ENCODE results near the gene RASSF3.
A peak's percentile ranks its signal among the peaks of the same experiment; 100 is the strongest.
"Not testable (repeated sequence)": the region's sequence is repeated elsewhere in the genome, so short reads cannot be mapped to it uniquely, and the experiment has no call there.

Gene RASSF3

DNA sequence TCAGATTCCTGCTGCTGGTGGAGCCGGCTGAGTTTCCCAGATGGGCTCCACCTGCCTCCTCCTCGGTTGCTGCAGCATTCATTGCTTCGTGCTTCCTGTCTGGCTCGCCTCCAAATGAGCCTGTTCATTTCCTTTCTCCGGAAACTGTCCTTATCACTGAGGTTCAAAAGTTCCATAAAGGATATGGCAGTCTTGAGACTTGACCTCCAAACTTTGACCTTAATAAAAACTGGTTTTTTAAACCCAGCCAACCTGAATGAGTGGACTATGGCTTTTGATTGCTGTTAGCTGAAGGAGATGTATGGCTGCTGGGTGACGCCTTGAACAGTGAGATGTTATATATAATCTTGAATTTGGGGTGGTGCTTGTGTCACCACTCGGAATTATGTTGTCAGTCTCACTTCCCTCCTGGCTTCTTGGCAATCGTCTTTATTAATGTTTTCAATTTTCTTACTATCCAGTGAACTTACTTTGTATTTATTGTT lies 62.7 kb downstream of the RASSF3 start:
- no peak for DNase-seq

DNA sequence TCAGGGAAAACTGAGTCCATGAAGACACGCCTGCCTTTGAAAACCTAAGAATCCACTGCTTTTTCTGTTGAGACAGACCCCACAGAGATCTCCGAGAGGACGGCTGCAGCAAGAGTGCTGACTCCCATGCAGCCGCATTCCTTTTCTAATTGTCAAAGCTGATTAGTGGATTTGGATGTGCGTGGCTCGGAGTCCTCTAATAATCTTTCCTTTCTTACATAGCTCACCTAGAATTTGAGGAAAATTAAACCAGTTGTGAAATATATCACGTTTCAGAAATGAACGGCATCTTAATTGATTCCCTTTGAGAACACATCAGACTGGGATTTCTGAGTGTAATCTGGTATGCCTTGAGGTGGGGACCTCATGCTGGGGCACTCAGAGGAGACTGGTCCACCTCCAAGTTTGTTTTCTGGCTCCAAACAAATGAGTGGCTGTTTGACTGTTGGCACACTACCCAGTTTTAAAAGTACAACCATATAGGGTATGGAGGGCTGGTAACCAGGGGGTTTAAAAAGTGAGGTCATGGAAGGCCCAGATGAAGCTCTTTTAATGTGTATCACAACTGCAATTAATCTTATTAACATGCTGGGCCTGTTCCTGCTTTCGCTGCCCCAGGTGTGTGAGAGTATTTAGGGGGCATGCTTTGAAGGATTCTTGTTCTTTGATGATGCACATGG lies 63.3 kb downstream of the RASSF3 start:
- DNase-seq, result no peak

DNA sequence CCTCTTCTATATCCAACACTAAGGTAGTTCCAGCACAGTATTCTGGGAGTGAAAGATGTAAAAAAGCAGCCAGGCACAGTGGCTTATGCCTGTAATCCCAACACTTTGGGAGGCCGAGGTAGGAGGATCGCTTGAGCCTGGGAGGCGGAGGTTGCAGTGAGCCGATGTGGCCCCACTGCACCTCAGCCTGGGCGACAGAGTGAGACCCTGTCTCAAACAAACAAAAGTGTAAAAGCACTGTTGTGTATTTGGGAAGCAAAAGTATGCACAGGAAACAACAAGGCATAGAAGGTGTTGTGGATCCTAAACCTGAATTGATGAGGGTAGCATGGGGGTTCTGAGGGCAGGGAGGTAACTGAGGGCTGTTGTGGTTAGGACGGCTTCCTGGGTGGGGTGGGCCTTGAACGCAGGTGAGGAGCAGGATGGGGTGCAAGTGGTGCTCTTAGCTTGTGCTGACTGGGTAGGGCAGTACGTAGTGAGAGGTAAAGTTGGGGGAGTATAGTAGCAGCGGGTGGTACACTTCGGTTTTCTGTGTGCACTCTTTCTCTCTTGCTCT lies 64.2 kb downstream of the RASSF3 start:
- DNase-seq, result no peak

DNA sequence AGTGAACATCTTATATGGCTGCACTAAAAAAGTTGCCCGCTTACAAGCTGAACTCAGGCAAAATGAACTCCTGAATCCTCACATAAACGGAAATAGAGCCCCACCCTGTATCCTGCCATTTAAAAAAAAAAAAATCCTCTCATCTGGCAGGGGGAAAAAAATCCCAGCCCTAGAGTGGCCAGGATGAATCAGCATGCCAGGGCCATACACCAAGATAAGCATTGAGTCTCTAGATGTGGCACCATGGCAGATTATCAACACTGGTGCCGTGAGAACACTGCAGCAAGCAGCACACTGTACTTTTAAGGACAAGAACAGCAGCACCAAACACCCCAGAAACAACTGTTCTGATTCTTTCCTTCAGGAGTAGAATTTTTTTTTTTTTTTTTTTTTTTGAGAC lies 65.5 kb downstream of the RASSF3 start:
- DNase-seq, result no peak

DNA sequence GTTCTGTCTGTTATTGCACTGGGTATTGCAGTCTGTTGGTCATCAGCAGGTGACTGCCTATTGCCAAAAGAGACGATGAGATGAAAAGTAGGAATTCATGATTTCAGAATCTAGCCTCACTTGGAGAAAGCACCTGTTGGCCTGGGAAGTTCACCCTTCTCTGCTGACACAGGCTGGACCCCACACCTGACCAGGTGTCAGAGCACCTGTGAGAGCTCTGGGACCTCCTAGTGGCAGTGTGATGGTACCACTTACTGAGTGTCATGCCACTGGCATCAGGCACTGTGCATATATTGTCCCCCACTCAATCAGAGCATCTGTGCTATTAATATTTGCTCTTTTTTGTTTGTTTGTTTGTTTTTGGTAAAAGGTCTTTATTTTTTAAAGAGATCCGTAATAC lies 68.0 kb downstream of the RASSF3 start:
- no peak for DNase-seq

DNA sequence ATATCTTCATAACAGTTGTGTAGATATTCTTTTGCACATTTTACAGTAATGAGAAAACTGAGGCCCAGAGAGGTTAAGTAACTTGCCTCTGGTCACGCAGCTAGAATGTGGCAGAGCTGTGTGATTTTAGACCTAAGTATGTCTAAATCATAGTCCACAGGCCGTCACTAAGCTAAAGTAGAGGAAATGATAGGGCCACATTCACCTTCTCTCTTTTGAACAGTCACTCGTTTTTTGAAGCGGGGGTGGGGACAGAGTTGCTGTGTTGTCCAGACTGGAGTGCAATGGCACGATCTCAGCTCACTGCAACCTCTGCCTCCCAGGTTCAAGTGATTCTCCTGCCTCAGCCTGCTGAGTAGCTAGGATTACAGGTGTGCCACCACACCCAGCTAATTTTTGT lies 68.5 kb downstream of the RASSF3 start:
- no peak for DNase-seq

DNA sequence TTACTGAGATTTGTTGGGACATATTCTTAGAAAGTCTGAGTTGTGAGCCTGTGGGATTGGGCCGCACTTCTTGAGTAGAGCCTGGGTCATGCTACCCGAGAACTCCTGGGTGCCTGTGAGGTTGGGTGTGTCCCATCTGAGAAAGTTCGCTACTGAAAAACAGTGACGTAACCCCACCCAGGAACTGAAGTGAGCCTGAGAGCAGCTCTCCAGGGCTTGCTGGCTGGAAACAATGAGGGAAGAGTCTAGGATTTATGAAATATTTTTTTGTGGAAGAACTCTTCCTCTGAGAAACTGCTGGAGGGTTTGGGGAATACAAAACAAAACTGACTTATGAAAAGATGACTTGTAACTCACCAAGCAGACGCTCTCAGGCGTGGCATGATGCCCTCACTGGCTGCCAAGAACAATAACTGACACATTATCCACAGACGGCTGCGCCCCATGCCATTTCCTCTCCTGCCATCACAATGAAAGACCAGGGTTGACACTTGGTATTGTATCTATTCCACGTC lies 69.2 kb downstream of the RASSF3 start:
- DNase-seq, result no peak

DNA sequence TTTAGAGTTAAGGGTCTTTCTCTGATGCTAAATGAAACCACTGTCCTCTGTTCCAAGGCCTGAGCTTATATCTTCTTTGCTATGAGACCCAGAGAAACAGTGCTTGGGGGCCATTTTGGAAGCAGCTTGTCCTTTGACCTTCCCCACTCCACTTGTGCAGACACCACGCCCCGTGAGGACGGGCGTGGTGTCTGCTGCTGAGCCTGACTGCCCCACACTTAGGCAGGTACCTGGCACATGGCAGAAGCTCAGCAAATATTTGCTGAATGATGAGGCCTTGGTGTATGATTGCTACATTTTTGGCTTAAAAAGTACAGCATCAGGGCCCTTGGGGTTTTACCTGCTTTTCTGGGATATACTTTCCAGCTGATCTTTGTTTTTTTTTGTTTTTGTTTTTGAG lies 69.9 kb downstream of the RASSF3 start:
- no peak for DNase-seq

DNA sequence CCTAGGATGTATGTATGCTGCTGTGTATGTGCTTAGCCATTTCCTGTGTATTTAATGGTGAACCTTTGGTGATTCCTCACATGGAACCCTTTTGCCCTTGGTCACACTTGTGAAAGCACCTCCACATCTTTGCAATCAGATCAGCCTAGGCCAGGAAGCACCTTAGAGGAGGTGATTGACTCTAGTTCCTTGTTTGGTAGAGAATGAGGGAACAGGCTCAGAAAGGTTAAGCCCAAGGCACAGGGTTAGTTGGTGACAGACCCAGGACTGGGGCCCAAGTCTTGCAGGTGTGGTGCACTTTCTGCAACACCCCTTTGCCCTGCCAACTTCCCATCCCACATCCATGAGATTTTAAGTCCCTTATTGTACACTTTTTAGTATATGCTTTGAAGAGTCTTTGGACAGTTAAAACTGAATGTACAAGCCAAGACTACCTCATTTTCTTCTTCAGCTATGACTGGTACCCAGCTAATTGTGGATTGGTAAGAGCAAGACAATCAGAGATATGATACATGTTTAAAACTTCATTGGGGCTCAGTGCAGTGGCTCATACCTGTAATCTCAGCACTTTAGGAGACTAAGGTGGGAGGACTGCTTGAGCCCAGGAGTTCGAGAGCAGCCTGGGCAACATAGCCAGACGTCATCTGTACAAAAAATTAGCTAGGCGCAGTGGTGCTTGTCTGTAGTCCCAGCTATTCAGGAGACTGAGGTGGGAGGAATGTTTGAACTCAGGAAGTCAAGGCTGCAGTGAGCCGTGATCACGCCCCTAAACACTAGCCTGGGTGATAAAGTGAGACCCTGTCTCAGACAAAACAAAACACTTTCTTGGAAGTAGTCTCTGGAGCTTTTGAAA lies 71.1 kb downstream of the RASSF3 start:
- DNase-seq, result no peak

DNA sequence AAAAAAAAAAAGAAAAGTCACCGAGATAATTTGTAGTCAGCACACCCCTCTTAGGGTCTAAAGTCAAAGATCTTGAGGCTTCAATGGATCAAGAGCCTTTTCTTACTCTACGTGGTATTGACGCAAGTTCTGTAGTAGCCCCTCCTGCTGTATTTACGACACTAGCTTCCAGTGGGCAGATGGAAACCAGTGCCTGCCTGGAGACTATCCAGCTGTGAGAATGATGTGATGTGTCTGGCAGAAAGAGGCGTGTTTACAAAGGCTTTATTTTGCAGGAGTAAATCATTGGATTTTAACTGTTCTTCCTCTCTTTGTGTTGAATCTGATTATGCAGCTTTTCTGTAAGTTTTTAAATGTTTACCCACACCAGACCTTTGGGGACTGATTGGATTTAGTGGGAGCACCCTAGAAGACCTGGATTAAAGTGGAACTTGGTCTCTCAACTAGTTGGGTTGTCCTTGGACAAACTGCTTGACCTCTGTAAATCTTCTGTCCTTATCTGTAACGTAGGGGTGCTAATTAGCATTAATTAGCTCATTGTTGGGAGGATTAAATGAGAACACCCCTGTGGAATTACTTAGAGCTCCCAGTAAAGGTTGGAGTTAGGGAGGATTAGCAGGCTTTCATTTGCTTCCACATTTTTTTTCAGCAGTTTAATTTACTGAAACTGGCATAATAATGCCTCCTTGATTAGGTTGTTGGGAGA lies 72.4 kb downstream of the RASSF3 start:
- no peak for DNase-seq

DNA sequence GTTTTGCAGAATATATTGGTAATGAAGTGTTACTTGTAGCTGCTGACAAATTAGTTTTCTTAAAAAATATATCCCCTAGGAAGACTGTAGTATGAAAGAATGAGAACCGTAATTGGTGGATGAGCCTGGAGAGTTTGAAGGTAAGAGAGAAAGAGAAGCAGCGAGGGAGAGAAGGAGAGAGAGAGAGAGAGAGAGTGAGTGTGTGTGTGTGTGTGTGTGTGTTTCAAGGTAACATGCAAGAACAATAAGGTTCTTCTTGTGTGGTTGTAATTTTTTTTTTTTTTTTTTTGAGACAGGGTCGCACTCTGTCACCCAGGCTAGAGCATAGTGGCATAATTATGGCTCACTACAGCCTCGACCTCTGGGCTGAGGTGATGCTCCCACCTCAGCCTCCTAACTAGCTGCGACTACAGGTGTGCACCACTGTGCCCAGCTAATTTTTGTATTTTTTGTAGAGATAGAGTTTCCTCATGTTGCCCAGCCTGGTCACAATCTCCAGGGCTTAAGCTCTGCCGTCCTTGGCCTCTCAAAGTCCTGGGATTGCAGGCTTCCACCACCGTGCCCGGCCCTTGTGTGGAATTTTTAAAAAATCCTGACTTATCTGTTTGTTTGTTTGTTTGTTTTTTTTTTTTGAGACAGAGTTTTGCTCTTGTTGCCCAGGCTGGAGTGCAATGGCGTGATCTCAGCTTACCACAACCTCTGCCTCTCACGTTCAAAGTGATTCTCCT lies 73.7 kb downstream of the RASSF3 start:
- DNase-seq, result no peak

DNA sequence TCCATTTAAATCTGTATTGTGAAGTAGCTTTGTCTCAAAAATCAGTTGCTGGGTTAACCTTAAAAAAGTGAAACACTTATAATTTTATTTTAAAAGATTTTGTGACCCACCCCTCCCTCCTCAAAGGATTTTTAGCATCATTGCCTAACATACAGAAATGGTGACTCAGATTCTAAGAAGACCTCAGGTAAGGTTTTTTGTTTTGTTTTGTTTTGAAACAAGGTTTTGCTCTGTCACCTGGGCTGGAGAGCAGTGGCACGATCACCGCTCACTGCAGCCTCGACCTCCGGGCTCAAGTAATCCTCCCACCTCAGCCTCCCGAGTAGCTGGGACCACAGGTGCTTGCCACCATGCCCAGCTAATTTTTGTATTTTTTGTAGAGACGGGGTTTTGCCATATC lies 74.8 kb downstream of the RASSF3 start:
- no peak for DNase-seq

DNA sequence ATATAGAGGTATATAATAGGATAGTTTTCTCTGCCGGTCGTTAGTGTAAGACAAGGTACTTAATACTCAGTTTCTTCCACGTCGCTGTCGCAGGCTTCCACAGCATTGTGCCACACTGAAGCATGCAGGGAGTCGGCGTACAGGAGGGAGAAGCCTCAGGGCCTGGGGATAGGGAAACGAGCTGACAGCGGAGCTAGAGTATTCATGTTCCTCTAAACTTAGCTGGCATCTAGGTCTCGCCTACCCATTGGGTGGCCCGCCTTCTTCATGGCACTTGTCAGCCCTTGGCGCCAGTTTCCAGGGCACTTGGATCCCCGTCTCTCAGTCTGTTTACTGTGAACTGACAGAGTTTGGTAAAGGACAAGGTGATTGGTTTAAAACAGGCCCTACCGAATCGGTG lies 75.3 kb downstream of the RASSF3 start:
- no peak for DNase-seq

DNA sequence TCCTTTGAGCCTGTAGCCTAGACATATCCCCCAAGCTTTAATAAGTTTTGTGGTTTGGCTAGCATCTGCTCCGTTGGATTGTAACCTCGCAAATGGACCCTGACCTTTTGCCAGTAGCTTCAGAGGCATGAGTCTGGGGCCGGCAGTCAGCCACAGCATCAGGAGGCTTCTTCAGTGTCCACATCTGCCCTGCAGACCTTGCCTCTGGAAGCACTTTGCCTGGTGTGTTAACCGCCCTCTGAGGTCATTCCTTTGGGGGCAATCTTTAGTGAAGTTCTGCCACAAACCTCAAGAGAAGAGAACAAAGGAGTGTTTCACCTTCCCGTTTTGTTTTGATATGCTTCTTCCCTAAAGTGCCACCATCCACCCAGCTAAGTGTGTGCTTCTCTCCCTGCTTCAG lies 77.5 kb downstream of the RASSF3 start:
- no peak for DNase-seq

DNA sequence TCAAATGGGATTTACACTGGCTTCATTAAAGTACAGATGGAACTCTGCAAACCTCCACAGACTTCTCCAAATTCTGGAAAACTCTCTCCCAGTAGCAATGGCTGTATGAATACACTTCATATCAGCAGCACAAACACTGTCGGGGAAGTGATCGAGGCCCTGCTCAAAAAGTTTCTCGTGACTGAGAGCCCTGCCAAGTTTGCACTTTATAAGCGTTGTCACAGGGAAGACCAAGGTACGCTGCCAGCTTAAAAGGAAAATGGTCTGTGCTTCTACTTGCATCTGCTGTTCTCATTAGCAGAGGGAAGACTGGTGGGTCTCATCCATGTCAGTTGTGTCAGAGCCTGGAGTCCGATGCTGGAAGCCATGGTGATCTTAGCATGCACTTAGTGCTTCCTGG lies 77.9 kb downstream of the RASSF3 start:
- no peak for DNase-seq

DNA sequence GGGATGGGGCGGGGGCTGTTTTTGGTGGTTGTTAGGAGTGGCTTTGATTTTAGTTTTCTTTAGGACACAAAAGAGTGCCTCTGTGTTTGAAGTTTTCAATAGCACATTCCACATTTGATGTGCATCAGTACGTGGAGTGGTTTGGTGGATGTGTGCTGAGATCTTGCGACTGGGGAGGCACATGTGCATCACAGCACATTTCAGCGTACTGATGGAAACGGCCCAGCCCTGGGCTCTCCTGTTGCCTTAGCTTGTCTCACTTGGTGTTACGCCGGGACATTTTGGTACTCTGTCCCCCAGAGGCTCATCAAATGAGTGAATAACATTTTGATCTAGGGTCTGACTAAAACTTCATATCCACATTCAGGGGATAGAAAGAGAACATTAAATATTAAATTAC lies 78.4 kb downstream of the RASSF3 start:
- DNase-seq, result no peak

DNA sequence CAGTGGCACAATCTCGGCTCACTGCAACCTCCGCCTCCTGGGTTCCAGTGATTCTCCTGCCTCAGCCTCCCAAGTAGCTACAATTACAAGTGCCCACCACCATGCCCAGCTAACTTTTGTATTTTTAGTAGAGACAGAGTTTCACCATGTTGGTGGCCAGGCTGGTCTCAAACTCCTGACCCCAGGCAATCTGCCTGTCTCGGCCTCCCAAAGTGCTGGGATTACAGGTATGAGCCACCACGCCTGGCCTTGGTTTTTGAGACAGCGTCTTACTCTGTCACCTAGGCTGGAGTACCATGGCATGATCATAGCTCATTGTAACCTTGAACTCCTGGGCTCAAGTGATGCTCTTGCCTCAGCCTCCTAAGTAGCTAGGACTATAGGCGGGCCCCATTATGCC lies 79.9 kb downstream of the RASSF3 start:
- not testable (repeated sequence) for DNase-seq

DNA sequence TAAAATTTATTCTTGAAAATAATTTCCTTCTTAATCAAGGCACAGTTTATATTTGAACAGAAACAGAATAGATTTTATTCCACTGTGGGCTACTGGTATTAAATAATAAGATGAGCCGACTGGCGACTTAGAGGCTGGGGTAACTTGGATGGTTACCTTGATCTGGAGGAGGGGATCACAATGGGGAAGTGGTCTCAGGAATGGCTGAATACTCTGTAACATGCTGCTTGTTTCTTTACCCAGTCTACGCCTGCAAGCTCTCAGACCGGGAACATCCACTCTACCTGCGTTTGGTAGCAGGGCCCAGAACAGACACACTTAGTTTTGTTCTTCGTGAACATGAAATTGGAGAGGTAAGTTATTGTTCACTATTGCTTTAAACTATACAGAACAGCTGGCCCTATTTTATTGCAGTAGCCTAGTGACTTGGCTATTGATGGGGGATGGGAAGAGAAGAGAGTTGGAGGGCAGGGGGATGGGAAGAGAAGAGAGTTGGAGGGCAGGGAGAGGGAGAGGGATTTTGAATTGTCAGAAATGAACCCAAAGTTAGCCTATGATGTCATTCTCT lies 81.0 kb downstream of the RASSF3 start:
- DNase-seq, result no peak

DNA sequence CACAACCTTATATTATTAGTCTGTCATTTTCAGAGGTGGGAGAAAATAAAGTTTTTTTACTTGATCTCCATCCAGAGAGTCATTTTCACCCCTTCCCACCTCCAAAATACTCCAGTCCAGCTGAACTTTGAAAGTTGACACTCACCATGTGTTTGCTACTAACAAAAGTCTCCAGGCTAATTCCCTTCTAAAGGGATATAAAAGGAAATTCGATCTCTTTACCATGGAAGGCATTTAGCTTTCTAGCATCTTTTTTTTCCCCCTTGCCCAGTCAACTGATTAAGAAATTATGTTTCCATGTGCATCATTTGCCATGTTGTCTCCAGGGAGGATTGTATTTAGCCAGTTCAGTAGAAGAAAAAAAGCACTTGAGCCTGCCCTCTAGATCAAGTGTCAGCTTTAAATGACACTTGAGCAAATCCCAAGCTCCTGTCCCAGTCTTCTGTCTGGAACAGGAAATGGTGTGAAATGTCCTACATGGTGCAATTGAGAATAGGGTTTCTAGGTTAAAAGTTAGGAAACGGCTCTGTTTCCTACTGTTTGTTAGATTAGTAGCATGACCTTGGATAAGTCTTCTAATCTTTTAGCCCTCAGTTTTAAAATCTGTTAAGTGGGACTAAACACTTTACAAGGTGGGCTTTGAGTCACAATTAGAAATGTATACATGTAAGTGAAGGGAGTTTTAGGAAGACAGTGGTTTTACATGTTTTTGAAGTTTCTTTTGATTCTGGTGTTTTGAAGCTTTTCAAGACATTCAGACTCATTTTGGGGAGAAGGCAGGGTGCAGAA lies 81.7 kb downstream of the RASSF3 start:
- DNase-seq, result peak; percentile 69 to 72

DNA sequence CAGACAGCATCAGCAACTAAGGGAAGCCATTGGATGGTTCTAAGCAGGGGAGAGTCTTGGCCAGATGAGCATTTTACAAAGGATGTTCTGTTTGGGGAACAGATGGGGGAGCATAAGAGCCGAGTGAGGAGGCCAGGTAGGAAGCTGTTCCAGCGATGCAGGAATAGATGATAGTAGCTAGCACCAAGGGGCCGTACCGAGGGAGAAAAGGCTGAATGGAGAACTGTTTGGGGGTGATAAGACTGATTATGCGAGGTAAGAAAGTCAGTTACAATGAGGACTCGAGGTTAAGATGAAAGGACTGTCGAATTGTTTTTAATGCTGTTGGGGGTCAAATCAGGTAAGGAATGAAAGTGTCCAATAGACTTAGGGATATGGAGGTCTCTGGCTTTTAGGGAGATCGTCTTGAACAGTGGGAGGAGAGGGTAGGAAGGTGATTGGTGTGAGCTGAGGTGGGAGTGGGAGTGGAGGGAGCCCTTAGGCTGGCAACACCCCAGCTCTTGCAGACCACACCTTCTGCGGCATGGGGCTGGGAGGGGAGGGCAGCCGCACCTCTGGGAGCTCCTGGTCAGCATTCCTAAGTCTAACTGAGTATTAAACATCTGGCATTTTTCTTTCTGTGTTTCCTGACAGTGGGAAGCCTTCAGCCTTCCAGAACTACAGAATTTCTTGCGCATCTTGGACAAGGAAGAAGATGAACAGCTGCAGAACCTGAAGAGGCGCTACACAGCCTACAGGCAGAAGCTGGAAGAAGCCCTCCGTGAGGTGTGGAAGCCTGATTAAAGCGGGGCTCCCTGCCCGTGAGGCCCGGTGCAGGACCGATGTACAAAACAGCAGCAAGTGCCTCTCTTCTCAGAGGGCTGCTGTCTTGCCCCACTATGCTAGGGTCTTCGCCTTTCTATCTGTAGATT lies 84.1 kb downstream of the RASSF3 start:
- no peak for DNase-seq
